T-cell (primary cell): ENCODE results near the gene PSMD14. TPM values are rescaled to one million over a fixed set of nuclear protein-coding genes. Genes with fewer than 3 reads are reported as not detected.

Source experiments
- ATAC-seq, 4 experiments: fragments of 200-7000 bp in 3 of 4; fragments of 150-1000 bp in 1 of 4; cut with Tn5 transposase; replicated peaks in 1 of 4; 1 replicate in 3 of 4; 2 replicates in 1 of 4; pipeline ENCODE4 v1.10.0; 2021; ENCODE audit warnings: moderate library complexity in 3 of 4, mild to moderate bottlenecking in 2 of 4, moderate number of reproducible peaks in 1 of 4
- CTCF ChIA-PET, 2 donors: fragments of 300-600 bp; sonication (Branson Sonifier 250); formaldehyde crosslinking; loops; one replicate each; lab custom pipeline; 2022; ENCODE audit warnings: antibody characterized with exemption in 2 of 2; lab: Charles Lee
- POLR2A ChIA-PET, 2 donors: fragments of 300-600 bp; sonication (Branson Sonifier 250); formaldehyde crosslinking; loops; one replicate each; lab custom pipeline; 2022; ENCODE audit warnings: antibody characterized with exemption in 2 of 2; lab: Charles Lee
- DNase-seq, 35 experiments: peaks; one replicate each; pipeline versions ENCODE4 v3.0.0 to v3.0.0-alpha.2; 2013 to 2023
- H3K27ac ChIP-seq: one replicate; pipeline ENCODE4 v1.5.1; 2013; ENCODE audit warnings: low read length
- H3K27me3 ChIP-seq, 2 experiments: replicated peaks in 1 of 2; 1 replicate in 1 of 2; 2 replicates in 1 of 2; pipeline versions ENCODE4 v1.6.1 to v1.7.0; 2013; ENCODE audit warnings: low read length in 1 of 2, mixed read lengths in 1 of 2; ENCODE audit not compliant: control insufficient read depth in 2 of 2, insufficient read depth in 2 of 2; ENCODE audit errors: extremely low read depth in 1 of 2
- H3K36me3 ChIP-seq, 2 donors: 1 replicate in 1 of 2; 2 replicates in 1 of 2; pipeline versions ENCODE4 v1.6.1 to v1.7.0; 2013; ENCODE audit warnings: low read length in 1 of 2; ENCODE audit not compliant: control insufficient read depth in 2 of 2, insufficient read depth in 1 of 2; ENCODE audit errors: extremely low read depth in 1 of 2
- H3K4me1 ChIP-seq, 2 experiments: 1 replicate in 1 of 2; 2 replicates in 1 of 2; pipeline versions ENCODE4 v1.6.1 to v1.7.0; 2013; ENCODE audit warnings: low read length in 2 of 2, mixed read lengths in 1 of 2; ENCODE audit not compliant: insufficient read depth in 2 of 2, control insufficient read depth in 1 of 2; ENCODE audit errors: extremely low read depth in 1 of 2
- H3K4me3 ChIP-seq, 2 donors: 1 replicate in 1 of 2; 2 replicates in 1 of 2; pipeline versions ENCODE4 v1.5.1 to v1.7.0; 2013; ENCODE audit warnings: mild to moderate bottlenecking in 2 of 2, low read length in 1 of 2, moderate library complexity in 1 of 2; ENCODE audit not compliant: control insufficient read depth in 1 of 2; ENCODE audit errors: extremely low read depth in 1 of 2
- H3K9me3 ChIP-seq: 2 replicates; pipeline ENCODE4 v1.7.0; 2013
- H3K27ac Mint-ChIP-seq, 2 donors: one replicate each; pipeline ENCODE4 v1.8.0; 2020 to 2021; ENCODE audit warnings: mild to moderate bottlenecking in 2 of 2, mixed read lengths in 2 of 2
- H3K27me3 Mint-ChIP-seq, 2 donors: one replicate each; pipeline ENCODE4 v1.8.0; 2021 to 2022; ENCODE audit warnings: mixed read lengths in 2 of 2
- H3K36me3 Mint-ChIP-seq: one replicate; pipeline ENCODE4 v1.8.0; 2021; ENCODE audit warnings: mixed read lengths
- H3K4me1 Mint-ChIP-seq, 3 donors: one replicate each; pipeline ENCODE4 v1.8.0; 2020 to 2022; ENCODE audit warnings: mixed read lengths in 3 of 3, mild to moderate bottlenecking in 1 of 3
- H3K4me3 Mint-ChIP-seq, 3 donors: one replicate each; pipeline ENCODE4 v1.8.0; 2020 to 2022; ENCODE audit warnings: mild to moderate bottlenecking in 3 of 3, mixed read lengths in 3 of 3, moderate library complexity in 3 of 3
- H3K9me3 Mint-ChIP-seq, 3 donors: one replicate each; pipeline ENCODE4 v1.8.0; 2020 to 2022; ENCODE audit warnings: mixed read lengths in 3 of 3
- WGBS: methylation state at CpG from one replicate; pipeline ENCODE4 v1.1.5; 2013; ENCODE audit warnings: missing lambda C conversion rate; ENCODE audit not compliant: insufficient coverage; 5-methylcytosine and 5-hydroxymethylcytosine counted together
- total RNA-seq, 35 experiments: library from RNA in 6 of 35; stranded (reverse) in 6 of 35; fragments of 120-200 nt in 1 of 35; gene quantifications; one replicate each; pipeline versions ENCODE4 v1.2.1 to v1.2.4 and lab custom pipeline; 2013 to 2026

PSMD14 gene
- total RNA-seq, 5 donors from 2014 or later (not counting 1 experiment from before 2014, with no cell fraction given): 18.7 to 24.9 (median 21.2) TPM

DNA sequence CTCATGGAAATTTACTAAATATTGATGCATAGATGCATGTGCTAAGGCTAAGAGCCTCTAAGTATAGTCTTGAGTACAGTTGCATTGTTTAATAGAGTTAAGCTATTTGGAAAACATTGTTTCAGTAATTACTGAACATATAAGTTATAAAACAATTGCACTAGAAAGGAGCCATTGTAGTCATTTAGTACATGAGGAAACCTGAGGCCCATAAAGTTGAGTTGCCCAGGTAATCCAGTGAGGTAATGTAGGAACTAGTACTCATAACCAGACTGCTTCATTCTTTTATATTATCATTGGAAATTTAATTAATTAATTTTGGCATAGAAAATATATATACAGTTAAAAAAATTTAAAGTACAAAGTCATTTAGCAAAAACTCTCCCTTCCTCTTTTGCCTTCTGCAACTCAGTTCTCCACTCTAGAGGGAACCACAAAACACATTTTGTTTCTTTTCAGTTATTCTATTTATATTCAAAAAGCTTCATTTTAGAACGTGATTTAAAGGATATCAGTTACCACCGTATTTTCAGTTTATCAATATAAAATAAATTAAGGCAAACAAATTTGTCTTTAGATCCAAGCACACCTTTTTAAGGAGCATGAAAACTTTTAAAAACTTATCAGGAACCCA is 80.0 kb downstream of the PSMD14 start:
- no peaks in the 10 kb centered on the region for H3K9me3 Mint-ChIP-seq
- ATAC-seq (no peak), DNase-seq (no peak)
- no peak overlapping the region for H3K27ac Mint-ChIP-seq
- ChIA-PET CTCF (interaction anchor here in 1 of 2 donors (0.7 kb wide), 1 partner anchor 33 kb away, joined by 3 read pairs; no protein-coding TSS in a partner anchor), POLR2A (interaction anchor here in 1 of 2 donors (0.5 kb wide), 1 partner anchor 64 kb away, joined by 3 read pairs; no protein-coding TSS in a partner anchor)
- no peaks in the 10 kb centered on the region for H3K9me3 ChIP-seq
- peaks cover 0 to 8% of the 10 kb centered on the region in 2 donors for H3K36me3 ChIP-seq
- no peak overlapping the region for H3K4me3 ChIP-seq
- peaks cover 42% of the 10 kb centered on the region for H3K36me3 Mint-ChIP-seq
- WGBS: no CpG with 5 or more reads among the region's 2 CpGs
- no peak overlapping the region for H3K27ac ChIP-seq
- H3K4me1 ChIP-seq: peaks cover 0 to 8% of the 10 kb centered on the region in 2 experiments
- no peaks in the 10 kb centered on the region for H3K27me3 Mint-ChIP-seq
- H3K27me3 ChIP-seq: no peaks in the 10 kb centered on the region
- no peak overlapping the region for H3K4me3 Mint-ChIP-seq
- peaks cover 11 to 13% (median 12%) of the 10 kb centered on the region in 3 donors for H3K4me1 Mint-ChIP-seq

DNA sequence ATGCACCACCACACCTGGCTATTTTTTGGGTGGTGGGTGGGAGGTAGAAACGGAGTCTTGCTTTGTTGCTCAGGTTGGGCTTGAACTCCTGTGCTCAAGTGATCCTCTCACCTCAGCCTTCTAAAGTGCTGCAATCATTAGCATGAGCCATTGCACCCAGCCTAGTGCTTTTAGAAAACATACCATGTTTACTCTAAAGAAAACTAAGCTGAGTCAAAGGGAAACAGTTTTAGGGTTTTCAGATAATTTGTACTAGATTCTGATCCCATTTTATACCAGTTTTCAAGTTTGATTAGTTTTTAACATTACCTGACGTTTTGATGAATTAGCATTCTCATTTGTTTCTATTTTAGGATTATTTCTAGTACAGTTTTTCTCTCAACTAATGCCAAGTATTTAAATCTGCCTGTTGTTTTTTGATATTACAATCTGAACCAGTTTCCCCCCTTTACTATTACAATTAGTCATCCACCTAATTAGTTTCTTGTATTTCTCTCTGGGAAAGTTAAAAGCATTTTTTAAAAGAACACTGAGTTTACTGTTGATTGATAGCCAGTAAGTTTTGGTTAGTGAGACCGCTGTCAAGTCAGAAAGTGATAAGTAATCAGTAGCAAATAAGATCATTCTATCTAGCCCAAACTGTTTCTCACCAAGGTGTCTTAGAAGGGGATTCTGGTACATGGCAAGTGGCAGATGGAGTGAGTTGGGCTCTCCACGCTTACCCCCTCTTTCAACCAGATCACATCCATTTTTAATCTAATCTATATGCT is 83.7 kb downstream of the PSMD14 start:
- Histone ChIP-seq H3K4me1 (no peaks in the 10 kb centered on the region), H3K27me3 (no peaks in the 10 kb centered on the region), H3K9me3 (no peaks in the 10 kb centered on the region), H3K4me3 (no peak overlapping the region), H3K36me3 (peaks cover 0 to 32% of the 10 kb centered on the region in 2 donors), H3K27ac (no peak overlapping the region)
- no peak for ATAC-seq
- H3K4me1 Mint-ChIP-seq: no peaks in the 10 kb centered on the region
- H3K27ac Mint-ChIP-seq: no peak overlapping the region
- ChIA-PET CTCF (no interaction called here), POLR2A (no interaction called here)
- H3K4me3 Mint-ChIP-seq: no peak overlapping the region
- H3K36me3 Mint-ChIP-seq: peaks cover 47% of the 10 kb centered on the region
- H3K27me3 Mint-ChIP-seq: no peaks in the 10 kb centered on the region
- no peaks in the 10 kb centered on the region for H3K9me3 Mint-ChIP-seq
- WGBS: no CpG with 5 or more reads among the region's 4 CpGs
- no peak for DNase-seq

DNA sequence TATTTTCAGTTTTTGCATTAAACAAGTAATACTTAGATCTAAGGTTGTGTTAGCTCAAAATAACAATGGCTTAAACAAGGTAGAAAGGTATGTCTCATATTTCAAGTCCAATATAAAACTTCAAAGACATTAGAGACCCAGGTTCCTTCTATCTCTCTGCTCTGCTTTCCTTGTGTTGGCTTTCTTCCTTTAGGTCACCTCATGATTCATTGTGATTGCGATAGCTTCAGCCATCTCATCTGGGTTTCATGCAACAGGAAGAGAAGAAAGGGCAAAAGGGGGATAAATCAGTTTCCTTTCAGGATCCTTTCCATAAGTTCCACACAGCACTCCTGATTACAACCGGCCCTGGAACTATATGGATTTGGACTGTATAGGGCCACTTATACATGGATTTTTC is 91.9 kb downstream of the PSMD14 start:
- H3K27me3 Mint-ChIP-seq: no peaks in the 10 kb centered on the region
- Histone ChIP-seq H3K36me3 (peaks cover 0 to 34% of the 10 kb centered on the region in 2 donors), H3K27me3 (no peaks in the 10 kb centered on the region), H3K9me3 (no peaks in the 10 kb centered on the region), H3K27ac (no peak overlapping the region), H3K4me3 (no peak overlapping the region), H3K4me1 (no peaks in the 10 kb centered on the region)
- no peak for ATAC-seq
- H3K4me1 Mint-ChIP-seq: peaks cover 0 to 6% (median 0%) of the 10 kb centered on the region in 3 donors
- H3K27ac Mint-ChIP-seq: no peak overlapping the region
- H3K36me3 Mint-ChIP-seq: peaks cover 43% of the 10 kb centered on the region
- ChIA-PET POLR2A (no interaction called here), CTCF (no interaction called here)
- DNase-seq: no peak
- H3K9me3 Mint-ChIP-seq: no peaks in the 10 kb centered on the region
- WGBS: no CpG with 5 or more reads among the region's 2 CpGs
- H3K4me3 Mint-ChIP-seq: no peak overlapping the region

DNA sequence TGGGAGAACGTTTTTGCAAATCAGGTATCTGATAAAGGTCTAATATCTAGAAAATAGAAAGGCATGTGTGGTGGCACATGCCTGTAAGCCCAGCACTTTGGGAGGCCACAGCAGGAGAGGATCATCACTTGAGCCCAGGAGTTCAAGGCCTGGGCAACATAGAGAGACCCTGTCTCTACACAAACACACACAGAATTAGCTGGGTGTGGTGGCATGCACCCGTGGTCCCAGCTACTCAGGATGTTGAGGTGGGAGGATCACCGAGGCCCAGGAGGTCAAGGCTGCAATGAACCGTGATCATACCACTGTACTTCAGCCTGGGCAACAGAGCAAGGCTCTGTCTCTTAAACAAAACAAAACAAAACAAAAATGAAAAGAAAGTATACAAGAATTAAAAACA is 94.1 kb downstream of the PSMD14 start:
- no peaks in the 10 kb centered on the region for H3K9me3 ChIP-seq
- ChIA-PET POLR2A (no interaction called here), CTCF (no interaction called here)
- H3K27ac ChIP-seq: no peak overlapping the region
- H3K27me3 Mint-ChIP-seq: no peaks in the 10 kb centered on the region
- peaks cover 0 to 6% (median 0%) of the 10 kb centered on the region in 3 donors for H3K4me1 Mint-ChIP-seq
- no CpG with 5 or more reads among the region's 4 CpGs for WGBS
- H3K4me3 ChIP-seq: no peak overlapping the region
- no peaks in the 10 kb centered on the region for H3K4me1 ChIP-seq
- peaks cover 0 to 14% of the 10 kb centered on the region in 2 donors for H3K36me3 ChIP-seq
- no peak overlapping the region for H3K4me3 Mint-ChIP-seq
- H3K36me3 Mint-ChIP-seq: peaks cover 29% of the 10 kb centered on the region
- no peaks in the 10 kb centered on the region for H3K27me3 ChIP-seq
- no peak overlapping the region for H3K27ac Mint-ChIP-seq
- DNase-seq (no peak), ATAC-seq (no peak)
- no peaks in the 10 kb centered on the region for H3K9me3 Mint-ChIP-seq

DNA sequence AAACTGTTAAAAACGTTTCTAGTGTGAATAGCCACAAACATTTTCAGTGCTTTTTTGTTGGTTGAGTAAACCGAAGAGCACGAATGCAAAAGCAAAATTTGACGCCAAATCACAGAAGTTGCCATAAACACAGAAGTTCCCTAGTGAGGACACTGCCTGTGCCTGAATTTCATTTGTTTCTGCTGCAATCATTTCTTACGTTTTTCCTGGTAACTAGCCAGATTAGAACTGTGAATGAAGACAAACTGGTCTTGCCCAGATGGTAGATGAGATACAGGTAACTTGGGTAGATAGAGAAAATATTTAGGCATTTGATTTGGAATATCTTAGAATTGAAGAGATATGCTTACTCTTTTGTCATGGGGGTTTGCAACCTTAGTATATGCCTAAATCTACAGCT is 98.1 kb downstream of the PSMD14 start:
- H3K9me3 ChIP-seq: no peaks in the 10 kb centered on the region
- H3K4me3 ChIP-seq: no peak overlapping the region
- ChIA-PET CTCF (no interaction called here), POLR2A (no interaction called here)
- no peak overlapping the region for H3K27ac ChIP-seq
- no peaks in the 10 kb centered on the region for H3K27me3 ChIP-seq
- peaks cover 27% of the 10 kb centered on the region for H3K36me3 Mint-ChIP-seq
- WGBS: 100% methylated on average over 2 of the region's 5 CpGs
- no peaks in the 10 kb centered on the region for H3K4me1 ChIP-seq
- DNase-seq (no peak), ATAC-seq (no peak)
- H3K4me1 Mint-ChIP-seq: peaks cover 0 to 6% (median 0%) of the 10 kb centered on the region in 3 donors
- no peaks in the 10 kb centered on the region for H3K27me3 Mint-ChIP-seq
- H3K27ac Mint-ChIP-seq: no peak overlapping the region
- H3K4me3 Mint-ChIP-seq: no peak overlapping the region
- no peaks in the 10 kb centered on the region for H3K9me3 Mint-ChIP-seq
- peaks cover 0 to 8% of the 10 kb centered on the region in 2 donors for H3K36me3 ChIP-seq

DNA sequence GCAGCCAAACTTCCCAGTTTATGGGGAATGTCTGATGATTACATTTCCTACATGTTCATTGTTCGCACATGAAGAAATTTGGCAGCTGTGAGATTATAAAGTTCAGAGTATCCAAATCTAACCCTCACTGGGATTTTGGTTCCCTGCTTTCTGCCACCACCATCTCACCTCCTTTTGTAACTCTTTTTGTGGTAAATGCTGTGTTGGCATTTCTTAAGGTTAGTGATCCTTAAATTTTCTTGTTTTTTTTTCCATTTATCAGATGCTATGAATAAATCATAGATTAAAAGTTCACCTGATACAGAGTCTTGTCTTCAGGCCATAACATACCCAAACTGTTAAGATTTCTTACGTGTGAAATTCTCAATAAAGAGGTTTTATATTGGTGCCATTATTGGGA is 99.4 kb downstream of the PSMD14 start:
- Histone ChIP-seq H3K4me1 (no peaks in the 10 kb centered on the region), H3K27me3 (no peaks in the 10 kb centered on the region), H3K9me3 (no peaks in the 10 kb centered on the region), H3K36me3 (no peaks in the 10 kb centered on the region), H3K27ac (no peak overlapping the region), H3K4me3 (no peak overlapping the region)
- POLR2A ChIA-PET: no interaction called here
- CTCF ChIA-PET: no interaction called here
- no CpG with 5 or more reads among the region's 2 CpGs for WGBS
- DNase-seq (no peak), ATAC-seq (no peak)
- H3K4me1 Mint-ChIP-seq: no peaks in the 10 kb centered on the region
- no peaks in the 10 kb centered on the region for H3K9me3 Mint-ChIP-seq
- H3K27me3 Mint-ChIP-seq: no peaks in the 10 kb centered on the region
- H3K36me3 Mint-ChIP-seq: peaks cover 20% of the 10 kb centered on the region
- no peak overlapping the region for H3K4me3 Mint-ChIP-seq
- no peak overlapping the region for H3K27ac Mint-ChIP-seq
